ENCODE data around the gene OPCML.

DNA sequence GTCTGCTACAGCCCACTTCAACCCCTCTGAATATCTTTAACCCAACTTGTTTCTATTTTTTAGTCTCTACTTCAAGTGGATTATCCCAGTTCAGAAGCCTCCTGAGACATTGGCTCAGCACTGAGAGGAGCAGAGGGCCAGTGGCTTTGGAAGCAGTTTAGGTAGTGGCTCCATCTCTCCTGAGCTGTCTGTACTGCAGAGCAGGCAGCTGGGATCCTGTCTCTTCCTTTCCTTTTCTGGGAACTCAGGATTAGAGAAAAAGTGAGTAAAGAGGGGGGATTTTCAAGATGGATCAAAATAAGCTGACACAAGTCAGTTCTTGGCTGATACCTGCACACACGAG lies 512.0 kb downstream of the OPCML start:
- TF ChIP-seq, protein P1, sequence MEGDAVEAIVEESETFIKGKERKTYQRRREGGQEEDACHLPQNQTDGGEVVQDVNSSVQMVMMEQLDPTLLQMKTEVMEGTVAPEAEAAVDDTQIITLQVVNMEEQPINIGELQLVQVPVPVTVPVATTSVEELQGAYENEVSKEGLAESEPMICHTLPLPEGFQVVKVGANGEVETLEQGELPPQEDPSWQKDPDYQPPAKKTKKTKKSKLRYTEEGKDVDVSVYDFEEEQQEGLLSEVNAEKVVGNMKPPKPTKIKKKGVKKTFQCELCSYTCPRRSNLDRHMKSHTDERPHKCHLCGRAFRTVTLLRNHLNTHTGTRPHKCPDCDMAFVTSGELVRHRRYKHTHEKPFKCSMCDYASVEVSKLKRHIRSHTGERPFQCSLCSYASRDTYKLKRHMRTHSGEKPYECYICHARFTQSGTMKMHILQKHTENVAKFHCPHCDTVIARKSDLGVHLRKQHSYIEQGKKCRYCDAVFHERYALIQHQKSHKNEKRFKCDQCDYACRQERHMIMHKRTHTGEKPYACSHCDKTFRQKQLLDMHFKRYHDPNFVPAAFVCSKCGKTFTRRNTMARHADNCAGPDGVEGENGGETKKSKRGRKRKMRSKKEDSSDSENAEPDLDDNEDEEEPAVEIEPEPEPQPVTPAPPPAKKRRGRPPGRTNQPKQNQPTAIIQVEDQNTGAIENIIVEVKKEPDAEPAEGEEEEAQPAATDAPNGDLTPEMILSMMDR (IDR thresholded peaks at IDR 0.05; ENCODE audit: insufficient read depth, low read length): no peak
- TF ChIP-seq, protein P2, sequence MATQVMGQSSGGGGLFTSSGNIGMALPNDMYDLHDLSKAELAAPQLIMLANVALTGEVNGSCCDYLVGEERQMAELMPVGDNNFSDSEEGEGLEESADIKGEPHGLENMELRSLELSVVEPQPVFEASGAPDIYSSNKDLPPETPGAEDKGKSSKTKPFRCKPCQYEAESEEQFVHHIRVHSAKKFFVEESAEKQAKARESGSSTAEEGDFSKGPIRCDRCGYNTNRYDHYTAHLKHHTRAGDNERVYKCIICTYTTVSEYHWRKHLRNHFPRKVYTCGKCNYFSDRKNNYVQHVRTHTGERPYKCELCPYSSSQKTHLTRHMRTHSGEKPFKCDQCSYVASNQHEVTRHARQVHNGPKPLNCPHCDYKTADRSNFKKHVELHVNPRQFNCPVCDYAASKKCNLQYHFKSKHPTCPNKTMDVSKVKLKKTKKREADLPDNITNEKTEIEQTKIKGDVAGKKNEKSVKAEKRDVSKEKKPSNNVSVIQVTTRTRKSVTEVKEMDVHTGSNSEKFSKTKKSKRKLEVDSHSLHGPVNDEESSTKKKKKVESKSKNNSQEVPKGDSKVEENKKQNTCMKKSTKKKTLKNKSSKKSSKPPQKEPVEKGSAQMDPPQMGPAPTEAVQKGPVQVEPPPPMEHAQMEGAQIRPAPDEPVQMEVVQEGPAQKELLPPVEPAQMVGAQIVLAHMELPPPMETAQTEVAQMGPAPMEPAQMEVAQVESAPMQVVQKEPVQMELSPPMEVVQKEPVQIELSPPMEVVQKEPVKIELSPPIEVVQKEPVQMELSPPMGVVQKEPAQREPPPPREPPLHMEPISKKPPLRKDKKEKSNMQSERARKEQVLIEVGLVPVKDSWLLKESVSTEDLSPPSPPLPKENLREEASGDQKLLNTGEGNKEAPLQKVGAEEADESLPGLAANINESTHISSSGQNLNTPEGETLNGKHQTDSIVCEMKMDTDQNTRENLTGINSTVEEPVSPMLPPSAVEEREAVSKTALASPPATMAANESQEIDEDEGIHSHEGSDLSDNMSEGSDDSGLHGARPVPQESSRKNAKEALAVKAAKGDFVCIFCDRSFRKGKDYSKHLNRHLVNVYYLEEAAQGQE (IDR thresholded peaks at IDR 0.05; ENCODE audit: insufficient replicate concordance, low read depth): no peak
- no peak for TF ChIP-seq POLR2AphosphoS5 (IDR thresholded peaks at IDR 0.05; ENCODE audit: low read depth)
- TF ChIP-seq SPI1 (IDR thresholded peaks at IDR 0.05; ENCODE audit: borderline replicate concordance, low read depth): no peak

Data from HL-60 (cell line).